HCT116 (cell line): ENCODE results near the gene RPL29. TPM values are rescaled to one million over a fixed set of nuclear protein-coding genes. Genes with fewer than 3 reads are reported as not detected.

Experiments used
- ATAC-seq: fragments of 200-7000 bp; cut with Tn5 transposase; 2 replicates; pipeline ENCODE4 v1.9.1; 2020; ENCODE audit warnings: mild to moderate bottlenecking, moderate library complexity
- BruUV-seq: library from RNA; stranded (reverse); fragments of 400-500 nt; replicated peaks from 2 replicates; lab custom pipeline; 2021; lab: Mats Ljungman, UMichigan
- CTCF ChIA-PET: fragments of 300-600 bp; sonication (Branson Sonifier 250); formaldehyde crosslinking; loops from one replicate; lab custom pipeline; 2021; ENCODE audit warnings: antibody characterized with exemption; lab: Charles Lee
- POLR2A ChIA-PET: fragments of 300-600, 350-600 bp; sonication (Branson Sonifier 250); formaldehyde crosslinking; loops from one replicate; lab custom pipeline; 2021; ENCODE audit warnings: antibody characterized with exemption; lab: Charles Lee
- RAD21 ChIA-PET, 2 experiments: fragments of 300-600 bp; sonication (Branson Sonifier 250); formaldehyde crosslinking; loops; one replicate each; lab custom pipeline; 2023; ENCODE audit warnings: low total read pairs in 2 of 2; ENCODE audit not compliant: uncharacterized antibody in 2 of 2, unreplicated experiment in 2 of 2, low non-redundant PET in 1 of 2; lab: Charles Lee
- DNase-seq: peaks from one replicate; pipeline ENCODE4 v3.0.0-alpha.2; 2010; ENCODE audit warnings: low read depth, low spot score
- H2AFZ ChIP-seq: fragments of 200-600 bp; shearing (Covaris generic), sonication (generic); 2 replicates; pipeline ENCODE4 v1.6.1; 2017; ENCODE audit warnings: low read depth, mixed run types, mixed read lengths, antibody characterized with exemption, low read length; ENCODE audit not compliant: poor library complexity, severe bottlenecking
- H3K27ac ChIP-seq: 2 replicates; pipeline ENCODE4 v1.5.1; 2012; ENCODE audit warnings: low read depth, low read length
- H3K27me3 ChIP-seq: fragments of 200-600 bp; sonication (generic); 2 replicates; pipeline ENCODE4 v1.6.1; 2016; ENCODE audit warnings: mixed run types, low read length, mixed read lengths; ENCODE audit not compliant: insufficient read depth
- H3K36me3 ChIP-seq, 2 experiments: fragments of 200-500 bp in 1 of 2; fragments of 200-600 bp in 1 of 2; sonication (Bioruptor generic) in 1 of 2; sonication (generic) in 1 of 2; 2 replicates each; pipeline versions ENCODE4 v1.5.1 to v1.6.1; 2014 to 2016; ENCODE audit warnings: low read length in 2 of 2, inconsistent platforms in 1 of 2, mixed read lengths in 1 of 2, mixed run types in 1 of 2; ENCODE audit not compliant: insufficient read depth in 2 of 2, control insufficient read depth in 1 of 2
- H3K4me1 ChIP-seq, 2 experiments: fragments of 200-600 bp in 1 of 2; sonication (generic) in 1 of 2; 2 replicates each; pipeline versions ENCODE4 v1.5.1 to v1.6.1; 2012 to 2017; ENCODE audit warnings: low read length in 2 of 2, inconsistent platforms in 1 of 2, mild to moderate bottlenecking in 1 of 2, mixed read lengths in 1 of 2, mixed run types in 1 of 2, moderate library complexity in 1 of 2; ENCODE audit not compliant: insufficient read depth in 2 of 2, control insufficient read depth in 1 of 2
- H3K4me2 ChIP-seq: fragments of 200-600 bp; sonication (generic); 2 replicates; pipeline ENCODE4 v1.6.1; 2017; ENCODE audit warnings: mixed run types, low read length, mixed read lengths
- H3K4me3 ChIP-seq, 2 experiments: fragments of 200-600 bp in 1 of 2; sonication (generic) in 1 of 2; replicated peaks in 1 of 2; 2 replicates each; pipeline ENCODE4 v1.5.1; 2011 to 2016; ENCODE audit warnings: low read length in 2 of 2, control low read depth in 1 of 2, low read depth in 1 of 2, mild to moderate bottlenecking in 1 of 2, mixed read lengths in 1 of 2, mixed run types in 1 of 2
- H3K79me2 ChIP-seq: fragments of 200-600 bp; sonication (generic); 2 replicates; pipeline ENCODE4 v1.6.1; 2017; ENCODE audit warnings: mild to moderate bottlenecking, mixed run types, low read length, moderate library complexity, mixed read lengths; ENCODE audit not compliant: insufficient read depth
- H3K9ac ChIP-seq: fragments of 200-600 bp; sonication (generic); 2 replicates; pipeline ENCODE4 v1.6.1; 2016; ENCODE audit warnings: low read length, mixed read lengths
- H3K9me2 ChIP-seq: fragments of 200-600 bp; sonication (generic), shearing (Covaris generic); 2 replicates; pipeline ENCODE4 v1.6.1; 2017; ENCODE audit warnings: mixed run types, mild to moderate bottlenecking, moderate library complexity; ENCODE audit not compliant: insufficient read depth
- H3K9me3 ChIP-seq, 2 experiments: fragments of 200-500 bp in 1 of 2; fragments of 200-600 bp in 1 of 2; sonication (Bioruptor generic) in 1 of 2; sonication (generic) in 1 of 2; 2 replicates each; pipeline ENCODE4 v1.6.1; 2014 to 2017; ENCODE audit warnings: low read length in 2 of 2, mixed read lengths in 2 of 2, inconsistent platforms in 1 of 2, low read depth in 1 of 2, mild to moderate bottlenecking in 1 of 2, mixed run types in 1 of 2, moderate library complexity in 1 of 2; ENCODE audit not compliant: control insufficient read depth in 1 of 2, insufficient read depth in 1 of 2
- H4K20me1 ChIP-seq: fragments of 200-600 bp; sonication (generic), shearing (Covaris generic); 2 replicates; pipeline ENCODE4 v1.6.1; 2017; ENCODE audit warnings: mixed run types, mild to moderate bottlenecking, moderate library complexity; ENCODE audit not compliant: insufficient read depth
- CEBPB ChIP-seq: IDR thresholded peaks from 2 replicates; pipeline ENCODE4 v1.6.1; 2012; ENCODE audit warnings: low read depth
- EGR1 ChIP-seq: IDR thresholded peaks from 2 replicates; pipeline ENCODE4 v1.6.1; 2012; ENCODE audit warnings: low read depth
- EZH2 ChIP-seq: fragments of 200-600 bp; sonication (generic); IDR thresholded peaks from 2 replicates; pipeline ENCODE4 v1.6.1; 2017; ENCODE audit warnings: antibody characterized with exemption, mixed run types
- POLR2A ChIP-seq: IDR thresholded peaks from 2 replicates; pipeline ENCODE4 v1.7.0; 2011; ENCODE audit warnings: borderline replicate concordance; ENCODE audit not compliant: insufficient read depth, insufficient read length; ENCODE audit errors: extremely low read depth
- RAD21 ChIP-seq: IDR thresholded peaks from 2 replicates; pipeline ENCODE4 v1.6.1; 2012; ENCODE audit warnings: low read depth, mild to moderate bottlenecking
- SIN3A ChIP-seq: IDR thresholded peaks from 2 replicates; pipeline ENCODE4 v1.6.1; 2012; ENCODE audit warnings: low read depth
- SP1 ChIP-seq: IDR thresholded peaks from 2 replicates; pipeline ENCODE4 v1.6.1; 2012; ENCODE audit warnings: low read depth
- SRF ChIP-seq: IDR thresholded peaks from 2 replicates; pipeline ENCODE4 v1.6.1; 2012; ENCODE audit warnings: low read depth
- TCF7L2 ChIP-seq: IDR thresholded peaks from 2 replicates; pipeline ENCODE4 v1.7.0; 2011; ENCODE audit warnings: borderline replicate concordance, inconsistent platforms; ENCODE audit not compliant: insufficient read depth, insufficient read length; ENCODE audit errors: extremely low read depth
- ZFX ChIP-seq: fragments of 450-650 bp; IDR thresholded peaks from 2 replicates; pipeline ENCODE4 v1.6.1; 2017
- intact Hi-C: fragments of 100-400 bp; cut with micrococcal nuclease; formaldehyde crosslinking; loops from 2 replicates; pipeline ENCODE4 v1.10.0; 2022
- total RNA-seq: library from RNA; stranded (reverse); gene quantifications from one replicate; pipeline ENCODE4 v1.2.1, GENCODE V29; 2021; ENCODE audit not compliant: unreplicated experiment
- TF ChIP-seq, protein P1 (sequence below), 3 experiments: fragments of 200-600 bp in 1 of 3; sonication (generic) in 1 of 3; IDR thresholded peaks in 2 of 3; conservative IDR thresholded peaks in 1 of 3; 2 replicates each; pipeline ENCODE4 v1.5.1; 2012 to 2017; ENCODE audit warnings: low read depth in 2 of 3, low read length in 2 of 3, antibody characterized with exemption in 1 of 3, borderline replicate concordance in 1 of 3, control low read depth in 1 of 3, mild to moderate bottlenecking in 1 of 3, mixed read lengths in 1 of 3, mixed run types in 1 of 3, moderate library complexity in 1 of 3; ENCODE audit not compliant: insufficient read depth in 1 of 3
- TF ChIP-seq, protein P2 (sequence below): IDR thresholded peaks from 2 replicates; pipeline ENCODE4 v1.6.1; 2012; ENCODE audit warnings: low read depth

The RPL29 gene
- total RNA-seq, 1 experiment from 2014 or later = 1,880 TPM

DNA sequence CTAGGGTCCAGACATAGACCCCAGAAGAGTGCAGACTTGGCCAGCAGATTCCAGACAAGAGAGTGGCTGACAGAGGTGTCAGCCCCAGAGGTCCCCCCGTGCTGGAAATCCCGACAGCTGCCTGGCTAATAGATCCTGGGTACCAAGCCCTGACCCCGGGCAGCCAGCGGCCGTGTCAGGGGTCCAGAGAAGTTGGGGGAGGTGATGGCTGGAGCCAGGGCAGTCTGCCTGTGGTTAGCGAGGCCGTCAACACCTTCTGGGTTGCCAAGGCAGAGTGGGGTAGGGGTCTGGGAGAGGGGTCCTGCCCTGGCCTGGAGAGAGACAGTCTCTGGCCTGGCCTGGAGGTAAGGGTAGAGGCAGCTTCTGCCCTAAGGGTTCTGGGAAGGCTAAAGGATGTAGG, 25.1 kb upstream of the RPL29 start:
- no peak overlapping the region for H2AFZ ChIP-seq
- no peaks in the 10 kb centered on the region for H4K20me1 ChIP-seq
- no peaks in the 10 kb centered on the region for H3K9me3 ChIP-seq
- peaks cover 5 to 16% of the 10 kb centered on the region in 2 experiments; a peak in 3 of 4 replicates for H3K4me1 ChIP-seq
- H3K4me2 ChIP-seq = no peak overlapping the region
- no peaks in the 10 kb centered on the region for H3K79me2 ChIP-seq
- ChIA-PET CTCF (no interaction called here), RAD21 (no interaction called here), POLR2A (no interaction called here)
- H3K9me2 ChIP-seq = no peaks in the 10 kb centered on the region
- TF ChIP-seq SIN3A = no peak
- no peak for TF ChIP-seq SP1
- TF ChIP-seq, protein P1, sequence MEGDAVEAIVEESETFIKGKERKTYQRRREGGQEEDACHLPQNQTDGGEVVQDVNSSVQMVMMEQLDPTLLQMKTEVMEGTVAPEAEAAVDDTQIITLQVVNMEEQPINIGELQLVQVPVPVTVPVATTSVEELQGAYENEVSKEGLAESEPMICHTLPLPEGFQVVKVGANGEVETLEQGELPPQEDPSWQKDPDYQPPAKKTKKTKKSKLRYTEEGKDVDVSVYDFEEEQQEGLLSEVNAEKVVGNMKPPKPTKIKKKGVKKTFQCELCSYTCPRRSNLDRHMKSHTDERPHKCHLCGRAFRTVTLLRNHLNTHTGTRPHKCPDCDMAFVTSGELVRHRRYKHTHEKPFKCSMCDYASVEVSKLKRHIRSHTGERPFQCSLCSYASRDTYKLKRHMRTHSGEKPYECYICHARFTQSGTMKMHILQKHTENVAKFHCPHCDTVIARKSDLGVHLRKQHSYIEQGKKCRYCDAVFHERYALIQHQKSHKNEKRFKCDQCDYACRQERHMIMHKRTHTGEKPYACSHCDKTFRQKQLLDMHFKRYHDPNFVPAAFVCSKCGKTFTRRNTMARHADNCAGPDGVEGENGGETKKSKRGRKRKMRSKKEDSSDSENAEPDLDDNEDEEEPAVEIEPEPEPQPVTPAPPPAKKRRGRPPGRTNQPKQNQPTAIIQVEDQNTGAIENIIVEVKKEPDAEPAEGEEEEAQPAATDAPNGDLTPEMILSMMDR (IDR thresholded peaks at IDR 0.05 in 2 of 3, conservative IDR thresholded peaks at IDR 0.05 in 1 of 3; ENCODE audit: borderline replicate concordance in 1 of 3, insufficient read depth in 1 of 3, low read depth in 2 of 3, low read length in 2 of 3) = no peak
- TF ChIP-seq EGR1 = no peak
- TF ChIP-seq CEBPB = no peak
- no peak for ATAC-seq
- no peaks in the 10 kb centered on the region for H3K36me3 ChIP-seq
- no peak overlapping the region for H3K4me3 ChIP-seq
- no peak for DNase-seq
- intact Hi-C loops = no loop called here
- no peaks in the 10 kb centered on the region for H3K27me3 ChIP-seq
- no peak overlapping the region for H3K27ac ChIP-seq
- no peak overlapping the region for H3K9ac ChIP-seq
- no TSS peak for BruUV-seq

DNA sequence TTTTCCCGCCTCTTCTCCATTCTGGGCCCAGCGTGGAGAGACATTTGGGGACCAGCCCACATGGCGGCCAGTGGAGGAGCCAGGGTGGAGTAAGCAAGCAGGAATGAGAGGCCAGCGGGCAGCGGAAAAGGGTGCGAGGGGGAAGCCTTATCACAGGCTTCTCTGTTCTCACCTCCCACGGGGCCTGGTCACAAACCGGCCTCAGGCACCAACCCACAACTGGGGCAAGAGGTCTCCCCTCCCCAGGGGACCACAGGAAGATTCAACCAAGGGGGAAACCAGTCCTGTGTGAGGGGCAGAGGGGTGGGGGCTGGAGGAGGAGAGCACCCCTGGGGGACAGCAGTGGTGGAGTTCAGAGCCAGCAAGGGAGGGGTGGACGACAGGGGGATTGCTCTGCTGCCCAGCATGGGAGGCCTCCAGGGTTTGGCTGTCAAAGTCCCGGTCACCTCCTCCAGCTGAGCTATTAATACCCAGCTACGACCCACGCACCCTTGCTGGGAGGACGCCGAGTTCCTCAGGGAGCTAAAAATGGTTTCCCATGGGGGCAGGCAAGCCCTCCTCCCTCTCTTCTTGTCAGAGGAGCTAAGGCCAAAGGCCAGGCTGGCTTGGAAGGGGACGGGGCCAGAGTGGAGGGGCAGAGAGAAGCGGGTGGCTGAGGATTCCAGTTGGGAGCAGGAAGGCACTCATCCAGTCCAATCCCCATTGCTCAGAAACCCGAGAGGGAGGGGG, 23.8 kb upstream of the RPL29 start:
- BruUV-seq = no TSS peak
- H3K4me2 ChIP-seq = no peak overlapping the region
- ChIA-PET RAD21 (no interaction called here), CTCF (no interaction called here), POLR2A (no interaction called here)
- intact Hi-C loops = no loop called here
- peaks cover 5 to 19% of the 10 kb centered on the region in 2 experiments; a peak in 3 of 4 replicates for H3K4me1 ChIP-seq
- no peak overlapping the region for H3K27ac ChIP-seq
- H3K9ac ChIP-seq = no peak overlapping the region
- DNase-seq = no peak
- H3K9me3 ChIP-seq = no peaks in the 10 kb centered on the region
- no peak overlapping the region for H2AFZ ChIP-seq
- no peaks in the 10 kb centered on the region for H3K79me2 ChIP-seq
- H3K4me3 ChIP-seq = no peak overlapping the region
- no peaks in the 10 kb centered on the region for H4K20me1 ChIP-seq
- H3K27me3 ChIP-seq = no peaks in the 10 kb centered on the region
- ATAC-seq = no peak
- no peaks in the 10 kb centered on the region for H3K9me2 ChIP-seq
- H3K36me3 ChIP-seq = no peaks in the 10 kb centered on the region
- TF ChIP-seq, protein P1 (IDR thresholded peaks at IDR 0.05 in 2 of 3, conservative IDR thresholded peaks at IDR 0.05 in 1 of 3; ENCODE audit: borderline replicate concordance in 1 of 3, insufficient read depth in 1 of 3, low read depth in 2 of 3, low read length in 2 of 3) = no peak
- TF ChIP-seq ZFX (no peak), EZH2 (no peak), CEBPB (no peak), POLR2A (no peak), SRF (no peak), RAD21 (no peak), TCF7L2 (no peak)
- TF ChIP-seq, protein P2, sequence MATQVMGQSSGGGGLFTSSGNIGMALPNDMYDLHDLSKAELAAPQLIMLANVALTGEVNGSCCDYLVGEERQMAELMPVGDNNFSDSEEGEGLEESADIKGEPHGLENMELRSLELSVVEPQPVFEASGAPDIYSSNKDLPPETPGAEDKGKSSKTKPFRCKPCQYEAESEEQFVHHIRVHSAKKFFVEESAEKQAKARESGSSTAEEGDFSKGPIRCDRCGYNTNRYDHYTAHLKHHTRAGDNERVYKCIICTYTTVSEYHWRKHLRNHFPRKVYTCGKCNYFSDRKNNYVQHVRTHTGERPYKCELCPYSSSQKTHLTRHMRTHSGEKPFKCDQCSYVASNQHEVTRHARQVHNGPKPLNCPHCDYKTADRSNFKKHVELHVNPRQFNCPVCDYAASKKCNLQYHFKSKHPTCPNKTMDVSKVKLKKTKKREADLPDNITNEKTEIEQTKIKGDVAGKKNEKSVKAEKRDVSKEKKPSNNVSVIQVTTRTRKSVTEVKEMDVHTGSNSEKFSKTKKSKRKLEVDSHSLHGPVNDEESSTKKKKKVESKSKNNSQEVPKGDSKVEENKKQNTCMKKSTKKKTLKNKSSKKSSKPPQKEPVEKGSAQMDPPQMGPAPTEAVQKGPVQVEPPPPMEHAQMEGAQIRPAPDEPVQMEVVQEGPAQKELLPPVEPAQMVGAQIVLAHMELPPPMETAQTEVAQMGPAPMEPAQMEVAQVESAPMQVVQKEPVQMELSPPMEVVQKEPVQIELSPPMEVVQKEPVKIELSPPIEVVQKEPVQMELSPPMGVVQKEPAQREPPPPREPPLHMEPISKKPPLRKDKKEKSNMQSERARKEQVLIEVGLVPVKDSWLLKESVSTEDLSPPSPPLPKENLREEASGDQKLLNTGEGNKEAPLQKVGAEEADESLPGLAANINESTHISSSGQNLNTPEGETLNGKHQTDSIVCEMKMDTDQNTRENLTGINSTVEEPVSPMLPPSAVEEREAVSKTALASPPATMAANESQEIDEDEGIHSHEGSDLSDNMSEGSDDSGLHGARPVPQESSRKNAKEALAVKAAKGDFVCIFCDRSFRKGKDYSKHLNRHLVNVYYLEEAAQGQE = no peak
